HG02588 (cell line): ENCODE results near the gene NDST3.

Experiments used
- ATAC-seq: cut with Tn5 transposase; IDR thresholded peaks from one replicate; pipeline ENCODE4 v1.9.1; 2021; ENCODE audit warnings: mild to moderate bottlenecking, moderate library complexity; ENCODE audit not compliant: unreplicated experiment

The NDST3 gene

GRCh38 chr4:118307643-118308042 is 273.4 kb downstream of the NDST3 start:
- ATAC-seq: no peak
